MM.1S (cell line): ENCODE results near the gene TTYH1.

ENCODE experiments used
- EZH2 ChIP-seq: fragments of 300-600 bp; sonication (generic); optimal IDR thresholded peaks from 2 replicates; pipeline ENCODE3; 2017; ENCODE audit warnings: low read depth, mild to moderate bottlenecking, antibody characterized with exemption, low read length, mixed read lengths
- EZH2phosphoT487 ChIP-seq: fragments of 300-600 bp; sonication (generic); IDR thresholded peaks from 2 replicates; pipeline ENCODE4 v1.6.1; 2018; ENCODE audit warnings: antibody characterized with exemption, low read length
- TF ChIP-seq, protein P1 (sequence below): fragments of 300-600 bp; sonication (generic); IDR thresholded peaks from 2 replicates; pipeline ENCODE4 v1.5.1; 2016; ENCODE audit warnings: antibody characterized with exemption, low read length, mixed read lengths

DNA sequence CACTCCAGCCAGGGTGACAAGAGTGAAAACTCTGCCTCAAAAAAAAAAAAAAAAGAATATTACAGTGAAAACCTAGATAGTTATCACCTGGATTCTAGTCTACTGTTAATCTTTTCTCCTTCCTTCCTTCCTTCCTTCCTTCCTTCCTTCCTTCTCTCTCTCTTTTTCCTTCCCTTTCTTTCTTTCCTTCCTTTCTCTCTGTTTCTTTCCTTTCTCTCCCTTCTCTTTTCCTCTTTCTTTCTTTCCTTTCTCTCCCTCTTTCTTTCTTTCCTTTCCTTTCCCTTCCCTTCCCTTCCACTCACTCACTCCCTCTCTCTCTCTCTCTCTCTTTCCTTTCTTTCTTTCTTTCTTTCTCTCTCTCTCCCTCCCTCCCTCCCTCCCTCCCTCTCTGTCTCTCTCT lies 9.6 kb upstream of the TTYH1 start:
- TF ChIP-seq, protein P1, sequence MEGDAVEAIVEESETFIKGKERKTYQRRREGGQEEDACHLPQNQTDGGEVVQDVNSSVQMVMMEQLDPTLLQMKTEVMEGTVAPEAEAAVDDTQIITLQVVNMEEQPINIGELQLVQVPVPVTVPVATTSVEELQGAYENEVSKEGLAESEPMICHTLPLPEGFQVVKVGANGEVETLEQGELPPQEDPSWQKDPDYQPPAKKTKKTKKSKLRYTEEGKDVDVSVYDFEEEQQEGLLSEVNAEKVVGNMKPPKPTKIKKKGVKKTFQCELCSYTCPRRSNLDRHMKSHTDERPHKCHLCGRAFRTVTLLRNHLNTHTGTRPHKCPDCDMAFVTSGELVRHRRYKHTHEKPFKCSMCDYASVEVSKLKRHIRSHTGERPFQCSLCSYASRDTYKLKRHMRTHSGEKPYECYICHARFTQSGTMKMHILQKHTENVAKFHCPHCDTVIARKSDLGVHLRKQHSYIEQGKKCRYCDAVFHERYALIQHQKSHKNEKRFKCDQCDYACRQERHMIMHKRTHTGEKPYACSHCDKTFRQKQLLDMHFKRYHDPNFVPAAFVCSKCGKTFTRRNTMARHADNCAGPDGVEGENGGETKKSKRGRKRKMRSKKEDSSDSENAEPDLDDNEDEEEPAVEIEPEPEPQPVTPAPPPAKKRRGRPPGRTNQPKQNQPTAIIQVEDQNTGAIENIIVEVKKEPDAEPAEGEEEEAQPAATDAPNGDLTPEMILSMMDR, result no peak
- TF ChIP-seq EZH2phosphoT487 (no peak), EZH2 (no peak)
